Transverse colon (tissue), 4 donors: ENCODE measurements around the gene BRSK2. TPM values are rescaled to one million over a fixed set of nuclear protein-coding genes. Genes with fewer than 3 reads are reported as not detected.

Source experiments
- DNase-seq: peaks from one replicate; pipeline ENCODE4 v3.0.0-alpha.2; 2019
- H3K27ac ChIP-seq, 4 donors: fragments of 200-600 bp; sonication (generic); 2 replicates each; pipeline ENCODE4 v1.5.1; 2016 to 2018; ENCODE audit warnings: inconsistent platforms in 4 of 4
- H3K27me3 ChIP-seq: fragments of 200-600 bp; sonication (generic); 2 replicates; pipeline ENCODE4 v1.5.1; 2017; ENCODE audit warnings: inconsistent platforms
- H3K36me3 ChIP-seq, 4 donors: fragments of 200-600 bp; sonication (generic); 2 replicates each; pipeline ENCODE4 v1.5.1; 2017 to 2019; ENCODE audit warnings: inconsistent platforms in 4 of 4
- H3K4me1 ChIP-seq, 4 donors: fragments of 200-600 bp; sonication (generic); 2 replicates each; pipeline ENCODE4 v1.5.1; 2017 to 2020; ENCODE audit warnings: inconsistent platforms in 4 of 4
- H3K4me3 ChIP-seq, 4 donors: fragments of 200-600 bp; sonication (generic); 1 replicate in 1 of 4; 2 replicates in 3 of 4; pipeline versions ENCODE4 v1.5.1 to v1.6.1; 2017 to 2019; ENCODE audit warnings: inconsistent platforms in 4 of 4
- H3K9me3 ChIP-seq, 2 donors: fragments of 200-600 bp; sonication (generic); 2 replicates each; pipeline ENCODE4 v1.5.1; 2017 to 2019; ENCODE audit warnings: inconsistent platforms in 2 of 2
- EP300 ChIP-seq: sonication (generic); formaldehyde crosslinking; IDR thresholded peaks from one replicate; pipeline ENCODE4 v1.6.1; 2017; ENCODE audit warnings: antibody characterized with exemption, low read depth
- POLR2A ChIP-seq: fragments of 450-650 bp; IDR thresholded peaks from one replicate; pipeline ENCODE4 v1.6.1; 2016; ENCODE audit warnings: antibody characterized with exemption, mild to moderate bottlenecking, moderate library complexity
- POLR2AphosphoS5 ChIP-seq, 3 donors: sonication (generic); formaldehyde crosslinking; IDR thresholded peaks; one replicate each; pipeline ENCODE4 v1.6.1; 2016; ENCODE audit warnings: antibody characterized with exemption in 3 of 3
- WGBS, 2 donors: methylation state at CpG; one replicate each; pipeline ENCODE4 v1.1.5; 2018; ENCODE audit warnings: low coverage in 1 of 2; 5-methylcytosine and 5-hydroxymethylcytosine counted together
- in situ Hi-C, 4 donors: fragments of 200-750 bp; cut with MboI; loops; one replicate each; pipeline versions ENCODE4 v1.15.0 to v1.15.1; 2017; ENCODE audit warnings: low sequenced_read_pairs in 3 of 4, low pct_ligation_motif_present in 1 of 4, low pct_unique_long_range_greater_than_20kb in 1 of 4
- intact Hi-C: fragments of 100-400 bp; cut with DNase I; formaldehyde crosslinking; loops from one replicate; pipeline ENCODE4 v1.15.1; 2023; ENCODE audit warnings: low total_unique reads
- total RNA-seq, 4 donors: library from RNA; depleted of rRNA; stranded (reverse); fragments of >200 nt; gene quantifications; one replicate each; pipeline ENCODE4 v1.1.0, GENCODE V29; 2016
- TF ChIP-seq, protein P1 (sequence below), 5 experiments: fragments of 200-600 bp in 3 of 5; fragments of 450-650 bp in 2 of 5; sonication (generic) in 3 of 5; IDR thresholded peaks; 1 replicate in 2 of 5; 2 replicates in 3 of 5; pipeline ENCODE4 v1.5.1; 2016 to 2017; ENCODE audit warnings: antibody characterized with exemption in 5 of 5, inconsistent platforms in 3 of 5, mild to moderate bottlenecking in 2 of 5, moderate library complexity in 1 of 5

BRSK2 gene
- total RNA-seq, 4 donors from 2014 or later, result 0.14 to 1.8 (median 0.95) TPM; not detected in 1

DNA sequence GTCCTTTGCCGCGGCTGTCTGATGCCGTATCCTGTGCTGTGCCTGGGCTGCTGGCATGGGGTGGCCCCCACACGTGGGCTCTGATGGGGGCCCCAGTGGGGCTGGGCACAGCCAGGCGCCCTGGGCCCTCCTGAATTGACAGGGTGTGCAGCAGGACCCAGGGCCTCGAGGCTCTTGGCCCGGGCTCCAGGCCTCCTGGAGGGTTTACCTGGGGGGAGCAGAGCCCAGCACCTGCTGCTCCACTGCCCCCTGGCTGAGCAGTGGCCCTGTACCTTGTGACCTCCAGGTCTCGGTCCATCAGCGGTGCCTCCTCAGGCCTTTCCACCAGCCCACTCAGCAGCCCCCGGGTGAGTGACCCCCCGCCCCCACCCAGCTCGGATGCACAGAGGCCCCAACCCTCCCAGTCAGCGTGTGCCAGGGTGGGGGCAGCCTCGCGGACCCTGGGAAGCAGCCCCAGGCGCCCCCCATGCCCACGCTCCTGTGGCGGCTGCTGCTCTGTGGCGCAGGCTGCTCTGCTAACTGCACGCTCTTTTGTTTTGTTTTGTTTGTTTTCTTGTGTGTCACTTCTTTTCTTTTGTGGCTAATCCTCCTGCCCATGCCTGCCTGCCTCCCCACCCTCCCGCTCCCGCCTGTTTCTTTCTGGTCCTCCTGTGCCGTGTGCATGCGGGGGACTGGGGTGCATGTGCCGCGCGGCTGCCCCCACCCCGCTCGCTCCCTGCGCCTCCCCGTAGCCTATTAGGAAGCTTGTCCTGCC lies 59.9 kb downstream of the BRSK2 start:
- TF ChIP-seq POLR2A (no peak), POLR2AphosphoS5 (IDR thresholded peaks at IDR 0.05) (no peak), EP300 (no peak)
- TF ChIP-seq, protein P1, sequence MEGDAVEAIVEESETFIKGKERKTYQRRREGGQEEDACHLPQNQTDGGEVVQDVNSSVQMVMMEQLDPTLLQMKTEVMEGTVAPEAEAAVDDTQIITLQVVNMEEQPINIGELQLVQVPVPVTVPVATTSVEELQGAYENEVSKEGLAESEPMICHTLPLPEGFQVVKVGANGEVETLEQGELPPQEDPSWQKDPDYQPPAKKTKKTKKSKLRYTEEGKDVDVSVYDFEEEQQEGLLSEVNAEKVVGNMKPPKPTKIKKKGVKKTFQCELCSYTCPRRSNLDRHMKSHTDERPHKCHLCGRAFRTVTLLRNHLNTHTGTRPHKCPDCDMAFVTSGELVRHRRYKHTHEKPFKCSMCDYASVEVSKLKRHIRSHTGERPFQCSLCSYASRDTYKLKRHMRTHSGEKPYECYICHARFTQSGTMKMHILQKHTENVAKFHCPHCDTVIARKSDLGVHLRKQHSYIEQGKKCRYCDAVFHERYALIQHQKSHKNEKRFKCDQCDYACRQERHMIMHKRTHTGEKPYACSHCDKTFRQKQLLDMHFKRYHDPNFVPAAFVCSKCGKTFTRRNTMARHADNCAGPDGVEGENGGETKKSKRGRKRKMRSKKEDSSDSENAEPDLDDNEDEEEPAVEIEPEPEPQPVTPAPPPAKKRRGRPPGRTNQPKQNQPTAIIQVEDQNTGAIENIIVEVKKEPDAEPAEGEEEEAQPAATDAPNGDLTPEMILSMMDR (IDR thresholded peaks at IDR 0.05), result no peak
- in situ Hi-C loops, result no loop called here
- WGBS, 2 donors, result 71% methylated on average over 28 of the region's 31 CpGs; no CpG with 5 or more reads in 1 of the 2 donors
- intact Hi-C loops, result loop anchor here (5.0 kb wide), 1 partner anchor 68 kb away; no protein-coding TSS in a partner anchor
- no peak for DNase-seq
- Histone ChIP-seq H3K4me1 (peaks cover 0 to 6% (median 0%) of the 10 kb centered on the region in 4 donors), H3K36me3 (no peaks in the 10 kb centered on the region), H3K9me3 (no peaks in the 10 kb centered on the region), H3K27ac (no peak overlapping the region), H3K4me3 (no peak overlapping the region), H3K27me3 (peaks cover 46% of the 10 kb centered on the region)

DNA sequence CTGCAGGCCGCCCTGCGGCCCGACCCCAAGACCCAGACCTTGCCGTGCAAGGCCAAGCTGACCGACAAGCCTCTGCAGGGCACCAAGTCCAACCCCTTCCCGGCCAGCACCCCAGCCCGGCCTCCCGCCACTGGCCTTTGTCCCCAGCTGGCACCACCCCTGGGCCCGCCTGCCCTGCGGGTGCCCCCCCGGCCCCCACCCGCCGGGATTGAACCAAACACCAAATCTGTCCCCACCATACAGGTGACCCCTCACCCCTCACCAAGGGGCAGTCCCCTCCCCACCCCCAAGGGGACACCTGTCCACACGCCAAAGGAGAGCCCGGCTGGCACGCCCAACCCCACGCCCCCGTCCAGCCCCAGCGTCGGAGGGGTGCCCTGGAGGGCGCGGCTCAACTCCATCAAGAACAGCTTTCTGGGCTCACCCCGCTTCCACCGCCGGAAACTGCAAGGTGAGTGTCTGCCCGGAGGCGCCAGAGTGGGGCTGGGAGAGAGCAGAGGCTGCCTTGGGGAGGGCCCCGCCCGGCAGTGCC lies 60.7 kb downstream of the BRSK2 start:
- 39% methylated on average over 17 of the region's 29 CpGs; no CpG with 5 or more reads in 1 of the 2 donors for WGBS, 2 donors
- intact Hi-C loops, result loop anchor here (5.0 kb wide), 1 partner anchor 67 kb away; no protein-coding TSS in a partner anchor
- TF ChIP-seq, protein P1 (IDR thresholded peaks at IDR 0.05), result no peak
- no peak for TF ChIP-seq POLR2A
- no peak for TF ChIP-seq EP300
- TF ChIP-seq POLR2AphosphoS5 (IDR thresholded peaks at IDR 0.05), result no peak
- no peak for DNase-seq
- H3K9me3 ChIP-seq, result no peaks in the 10 kb centered on the region
- in situ Hi-C loops, result no loop called here
- H3K27me3 ChIP-seq, result peaks cover 46% of the 10 kb centered on the region
- no peak overlapping the region for H3K4me3 ChIP-seq
- peaks cover 0 to 6% (median 0%) of the 10 kb centered on the region in 4 donors for H3K4me1 ChIP-seq
- no peak overlapping the region for H3K27ac ChIP-seq
- H3K36me3 ChIP-seq, result no peaks in the 10 kb centered on the region

DNA sequence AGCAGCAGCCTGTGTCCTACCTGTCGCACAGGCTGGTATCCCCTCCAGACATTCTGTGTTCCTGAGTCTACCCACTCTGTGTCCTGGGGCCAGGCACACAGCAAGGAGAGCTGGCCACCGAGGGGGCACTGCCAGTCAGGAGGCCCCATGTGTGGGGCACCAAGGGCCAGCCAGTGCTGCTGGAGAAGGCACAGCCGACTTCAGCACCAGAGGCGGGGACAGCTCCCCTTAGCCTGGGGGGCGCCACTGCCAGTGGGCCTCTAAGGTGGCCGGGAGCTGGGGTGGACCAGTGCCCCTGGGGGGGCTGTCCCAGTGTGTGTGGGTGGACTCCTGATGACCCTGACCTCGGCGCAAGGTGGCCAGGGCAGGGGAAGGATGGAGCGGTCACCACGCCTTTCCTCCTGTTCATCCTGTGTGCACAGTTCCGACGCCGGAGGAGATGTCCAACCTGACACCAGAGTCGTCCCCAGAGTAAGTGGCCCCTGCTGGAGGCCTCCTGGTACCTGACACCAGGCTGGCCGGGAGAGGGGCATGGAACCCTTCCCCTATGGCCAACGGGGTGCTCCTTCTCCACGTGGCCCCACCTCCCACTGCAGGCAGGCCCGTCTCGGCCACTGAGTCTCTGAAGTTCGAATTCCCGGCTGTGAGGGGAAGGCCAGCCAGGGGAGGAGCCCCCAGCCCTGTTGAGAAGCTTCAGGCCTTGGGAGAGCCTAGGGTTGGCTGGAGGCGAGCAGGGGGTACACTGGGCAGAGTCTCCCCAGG lies 61.4 kb downstream of the BRSK2 start:
- Histone ChIP-seq H3K4me3 (no peak overlapping the region), H3K9me3 (no peaks in the 10 kb centered on the region), H3K4me1 (peaks cover 0 to 6% (median 0%) of the 10 kb centered on the region in 4 donors), H3K27me3 (peaks cover 46% of the 10 kb centered on the region), H3K36me3 (no peaks in the 10 kb centered on the region), H3K27ac (no peak overlapping the region)
- DNase-seq, result no peak
- WGBS, 2 donors, result 67% methylated on average over 21 of the region's 22 CpGs; no CpG with 5 or more reads in 1 of the 2 donors
- intact Hi-C loops (loop anchor here (5.0 kb wide), 1 partner anchor 66 kb away; no protein-coding TSS in a partner anchor), in situ Hi-C loops (no loop called here)
- TF ChIP-seq POLR2A (no peak), EP300 (no peak), POLR2AphosphoS5 (IDR thresholded peaks at IDR 0.05) (no peak)
- TF ChIP-seq, protein P1 (IDR thresholded peaks at IDR 0.05), result no peak
